Omental fat pad (tissue), 4 donors: ENCODE measurements around the gene BAHD1. TPM values are rescaled to one million over a fixed set of nuclear protein-coding genes. Genes with fewer than 3 reads are reported as not detected.

Source experiments
- ATAC-seq: fragments of 150-250 bp; one replicate; pipeline ENCODE4 v1.9.1; 2016; ENCODE audit warnings: mild to moderate bottlenecking, moderate library complexity; ENCODE audit not compliant: low FRiP score
- DNase-seq: peaks from one replicate; pipeline ENCODE4 v3.0.0-alpha.2; 2019; ENCODE audit warnings: low spot score
- total RNA-seq, 4 donors: library from RNA; depleted of rRNA; stranded (reverse); fragments of >200 nt; gene quantifications; one replicate each; pipeline ENCODE4 v1.1.0, GENCODE V29; 2016
- TF ChIP-seq, protein P1 (sequence below), 3 donors: fragments of 450-650 bp; IDR thresholded peaks; one replicate each; pipeline ENCODE4 v1.5.1; 2016 to 2017; ENCODE audit warnings: antibody characterized with exemption in 3 of 3, mild to moderate bottlenecking in 3 of 3, moderate library complexity in 2 of 3

Gene BAHD1
- total RNA-seq, 4 donors from 2014 or later = 9.7 to 17.4 (median 11.4) TPM

GRCh38 chr15:40438712-40439111 lies 2.0 kb upstream of the BAHD1 start:
- no peak for ATAC-seq
- TF ChIP-seq, protein P1, sequence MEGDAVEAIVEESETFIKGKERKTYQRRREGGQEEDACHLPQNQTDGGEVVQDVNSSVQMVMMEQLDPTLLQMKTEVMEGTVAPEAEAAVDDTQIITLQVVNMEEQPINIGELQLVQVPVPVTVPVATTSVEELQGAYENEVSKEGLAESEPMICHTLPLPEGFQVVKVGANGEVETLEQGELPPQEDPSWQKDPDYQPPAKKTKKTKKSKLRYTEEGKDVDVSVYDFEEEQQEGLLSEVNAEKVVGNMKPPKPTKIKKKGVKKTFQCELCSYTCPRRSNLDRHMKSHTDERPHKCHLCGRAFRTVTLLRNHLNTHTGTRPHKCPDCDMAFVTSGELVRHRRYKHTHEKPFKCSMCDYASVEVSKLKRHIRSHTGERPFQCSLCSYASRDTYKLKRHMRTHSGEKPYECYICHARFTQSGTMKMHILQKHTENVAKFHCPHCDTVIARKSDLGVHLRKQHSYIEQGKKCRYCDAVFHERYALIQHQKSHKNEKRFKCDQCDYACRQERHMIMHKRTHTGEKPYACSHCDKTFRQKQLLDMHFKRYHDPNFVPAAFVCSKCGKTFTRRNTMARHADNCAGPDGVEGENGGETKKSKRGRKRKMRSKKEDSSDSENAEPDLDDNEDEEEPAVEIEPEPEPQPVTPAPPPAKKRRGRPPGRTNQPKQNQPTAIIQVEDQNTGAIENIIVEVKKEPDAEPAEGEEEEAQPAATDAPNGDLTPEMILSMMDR (IDR thresholded peaks at IDR 0.05) = no peak
- no peak for DNase-seq

- TF ChIP-seq, protein P1 (IDR thresholded peaks at IDR 0.05) = no peak
- DNase-seq (no peak), ATAC-seq (no peak)
Observed at GRCh38 chr15:40439461-40439959, 1.2 kb upstream of the BAHD1 start.

DNA sequence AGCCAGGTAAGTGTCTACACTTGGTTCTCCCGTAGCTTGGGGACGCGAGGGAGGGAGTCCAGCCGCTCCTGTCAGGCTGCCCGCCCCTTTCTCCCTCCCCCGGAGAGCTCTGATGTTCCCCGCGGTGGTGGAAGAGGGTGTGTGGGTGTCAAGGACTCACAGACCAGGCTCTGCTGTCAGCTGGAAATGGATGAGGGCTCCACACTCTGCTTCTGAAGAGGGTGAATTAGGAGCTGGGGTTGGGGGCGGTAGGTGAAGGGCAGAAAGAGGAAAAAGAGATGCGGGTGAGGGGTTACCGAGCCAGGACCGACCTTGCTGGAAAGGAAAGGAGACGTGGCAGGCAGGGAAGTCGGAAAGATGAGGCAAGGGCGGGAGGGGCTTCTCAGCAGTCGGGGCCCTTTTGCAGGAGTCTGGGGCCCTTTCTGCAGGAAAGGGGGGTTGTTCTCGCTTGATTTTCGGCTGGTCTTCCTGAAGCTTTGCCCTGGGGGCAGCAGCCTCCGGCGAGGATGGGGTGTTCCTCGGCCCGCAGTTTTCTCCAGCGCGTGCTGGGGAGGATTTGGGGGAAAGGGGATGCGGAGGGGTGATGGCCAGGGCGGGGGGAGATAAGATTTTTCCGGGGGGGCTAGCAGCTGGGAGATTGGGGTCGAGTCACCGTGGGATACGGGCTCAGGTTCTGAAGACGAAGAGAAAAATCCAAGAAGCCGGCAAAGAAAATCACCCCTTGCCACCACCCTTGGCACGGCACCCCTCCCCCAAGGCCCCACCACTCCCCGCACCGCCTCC lies 602 bp upstream of the BAHD1 start:
- TF ChIP-seq, protein P1 (IDR thresholded peaks at IDR 0.05) = no peak
- ATAC-seq (peak; percentile 26), DNase-seq (no peak)

DNA sequence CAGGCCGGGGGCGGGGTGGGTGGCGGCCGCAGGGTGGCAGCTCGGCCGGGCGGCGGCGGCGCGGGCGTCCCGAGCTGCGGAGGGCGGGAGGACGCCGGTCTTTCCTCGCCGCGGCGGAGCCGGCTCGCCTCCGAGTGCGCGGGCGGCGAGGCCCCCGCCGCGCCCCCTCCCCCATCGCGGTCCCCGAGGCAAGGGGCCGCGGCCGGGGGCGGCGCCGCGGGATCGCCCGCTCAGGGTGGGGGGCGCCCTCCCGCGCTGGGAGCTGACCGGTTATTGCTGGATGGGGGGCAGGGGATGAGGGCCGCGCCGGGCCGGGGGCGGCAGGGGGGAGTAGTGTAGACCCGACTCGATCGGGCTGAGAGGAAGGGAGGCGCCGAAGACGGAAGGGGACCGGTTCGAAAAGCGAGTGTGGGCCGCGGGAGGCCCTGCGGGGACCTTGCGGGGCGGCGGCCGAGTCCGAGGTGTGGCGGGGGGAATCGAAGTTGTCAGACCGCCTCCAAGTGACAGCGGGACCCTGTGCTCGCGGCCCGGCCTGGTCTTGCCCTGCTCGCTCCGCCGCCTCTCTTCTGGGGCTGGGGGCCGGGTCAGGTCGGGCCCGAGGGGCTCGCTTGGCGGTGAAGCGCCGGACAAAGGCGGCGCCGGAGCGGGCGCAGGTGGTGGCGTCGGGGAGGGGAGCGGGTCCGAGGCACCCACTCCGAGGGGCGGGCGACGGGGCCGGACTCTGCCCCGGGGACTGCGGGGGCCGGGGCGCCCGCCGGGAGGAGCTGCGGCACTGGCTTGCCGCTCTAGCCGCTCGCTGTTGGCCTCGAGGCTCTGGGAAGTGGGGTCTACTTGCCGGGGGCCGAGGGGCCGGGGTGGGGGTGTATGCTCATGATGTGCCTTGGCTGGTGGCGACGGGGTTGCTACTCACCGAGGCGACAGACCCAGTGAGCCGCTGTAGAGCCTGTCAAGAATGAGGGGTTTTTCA lies 1.1 kb downstream of the BAHD1 start:
- DNase-seq (no peak), ATAC-seq (no peak)
- TF ChIP-seq, protein P1 (IDR thresholded peaks at IDR 0.05) = no peak

DNA sequence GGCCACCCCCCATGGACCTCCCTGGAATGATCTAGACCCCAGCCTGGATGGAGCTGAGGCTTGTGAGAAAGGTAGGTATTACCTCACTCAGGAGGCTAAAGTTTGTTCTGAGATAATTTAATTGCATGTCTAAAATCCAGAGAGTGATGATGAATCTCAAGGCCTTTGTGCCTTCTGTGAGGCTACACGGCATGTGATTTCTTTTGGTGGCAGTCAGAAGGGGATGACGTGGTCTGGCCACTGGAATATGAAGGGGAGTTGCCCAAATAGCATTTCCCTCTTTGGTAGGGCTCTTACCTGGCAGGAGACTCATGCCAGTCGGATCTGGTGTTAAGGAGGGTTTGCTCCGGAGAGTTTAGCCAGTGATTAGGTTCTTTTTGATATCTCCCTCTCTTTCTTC lies 2.5 kb downstream of the BAHD1 start:
- TF ChIP-seq, protein P1 (IDR thresholded peaks at IDR 0.05) = no peak
- no peak for ATAC-seq
- no peak for DNase-seq

GRCh38 chr15:40443846-40444245 lies 3.1 kb downstream of the BAHD1 start:
- ATAC-seq (no peak), DNase-seq (no peak)
- TF ChIP-seq, protein P1 (IDR thresholded peaks at IDR 0.05) = no peak
